GM19351 (cell line): ENCODE results near the gene CA10.

Source experiments
- ATAC-seq: cut with Tn5 transposase; IDR thresholded peaks from one replicate; pipeline ENCODE4 v1.9.1; 2021; ENCODE audit warnings: mild to moderate bottlenecking, moderate library complexity; ENCODE audit not compliant: unreplicated experiment

Gene CA10

GRCh38 chr17:52158450-52159042 lies at the start of gene CA10:
CA10 (minus strand) TSS chr17:52158714.
- no peak for ATAC-seq

- no peak for ATAC-seq
These were observed 49.3 kb upstream of the CA10 start for GRCh38 chr17:52207796-52208195.

GRCh38 chr17:52202520-52203080 lies 44.1 kb upstream of the CA10 start:
- ATAC-seq = no peak

- ATAC-seq = no peak
These were observed 43.4 kb upstream of the CA10 start for GRCh38 chr17:52201767-52202519.

GRCh38 chr17:52191491-52191890 lies 33.0 kb upstream of the CA10 start:
- ATAC-seq = no peak

GRCh38 chr17:52181782-52182181 lies 23.3 kb upstream of the CA10 start:
- ATAC-seq = no peak

- no peak for ATAC-seq
These were observed 19.5 kb upstream of the CA10 start for GRCh38 chr17:52178012-52178411.

- ATAC-seq = no peak
These were observed 12.6 kb upstream of the CA10 start for GRCh38 chr17:52170963-52171572.

- ATAC-seq = no peak
These were observed 1.6 kb upstream of the CA10 start for GRCh38 chr17:52160136-52160567.

GRCh38 chr17:52159246-52160135 lies 977 bp upstream of the CA10 start:
- no peak for ATAC-seq

GRCh38 chr17:52157603-52158449 lies 688 bp downstream of the CA10 start:
- no peak for ATAC-seq

GRCh38 chr17:52156576-52157570 lies 1.6 kb downstream of the CA10 start:
- ATAC-seq = no peak

GRCh38 chr17:52155301-52155700 lies 3.2 kb downstream of the CA10 start:
- ATAC-seq = no peak

- no peak for ATAC-seq
These were observed 4.0 kb downstream of the CA10 start for GRCh38 chr17:52154466-52154865.

- no peak for ATAC-seq
These were observed 7.6 kb downstream of the CA10 start for GRCh38 chr17:52150935-52151334.

- ATAC-seq = no peak
These were observed 8.9 kb downstream of the CA10 start for GRCh38 chr17:52149626-52150025.

- ATAC-seq = no peak
These were observed 9.6 kb downstream of the CA10 start for GRCh38 chr17:52148969-52149351.

GRCh38 chr17:52148288-52148968 lies 10.1 kb downstream of the CA10 start:
- ATAC-seq = no peak
